Stomach (tissue), 4 donors: Measurements from ENCODE around the gene GM2A.

Source experiments
- EP300 ChIP-seq: sonication (generic); formaldehyde crosslinking; IDR thresholded peaks from one replicate; pipeline ENCODE4 v1.6.1; 2017; ENCODE audit warnings: antibody characterized with exemption
- POLR2A ChIP-seq, 4 donors: fragments of 450-650 bp; IDR thresholded peaks; one replicate each; pipeline ENCODE4 v1.6.1; 2016; ENCODE audit warnings: antibody characterized with exemption in 4 of 4, control low read depth in 2 of 4, mild to moderate bottlenecking in 1 of 4, moderate library complexity in 1 of 4
- POLR2AphosphoS5 ChIP-seq, 3 donors: sonication (generic); formaldehyde crosslinking; IDR thresholded peaks; one replicate each; pipeline ENCODE4 v1.6.1; 2016; ENCODE audit warnings: antibody characterized with exemption in 3 of 3
- TF ChIP-seq, protein P1 (sequence below), 7 experiments: fragments of 450-650 bp in 4 of 7; fragments of 200-600 bp in 3 of 7; sonication (generic) in 3 of 7; IDR thresholded peaks; one replicate each; pipeline ENCODE4 v1.5.1; 2016 to 2019; ENCODE audit warnings: antibody characterized with exemption in 7 of 7, control low read depth in 2 of 7, mild to moderate bottlenecking in 1 of 7

GRCh38 chr5:151227918-151228447, 25.0 kb upstream of the GM2A start:
- no peak for TF ChIP-seq POLR2A (IDR thresholded peaks at IDR 0.05)
- TF ChIP-seq, protein P1, sequence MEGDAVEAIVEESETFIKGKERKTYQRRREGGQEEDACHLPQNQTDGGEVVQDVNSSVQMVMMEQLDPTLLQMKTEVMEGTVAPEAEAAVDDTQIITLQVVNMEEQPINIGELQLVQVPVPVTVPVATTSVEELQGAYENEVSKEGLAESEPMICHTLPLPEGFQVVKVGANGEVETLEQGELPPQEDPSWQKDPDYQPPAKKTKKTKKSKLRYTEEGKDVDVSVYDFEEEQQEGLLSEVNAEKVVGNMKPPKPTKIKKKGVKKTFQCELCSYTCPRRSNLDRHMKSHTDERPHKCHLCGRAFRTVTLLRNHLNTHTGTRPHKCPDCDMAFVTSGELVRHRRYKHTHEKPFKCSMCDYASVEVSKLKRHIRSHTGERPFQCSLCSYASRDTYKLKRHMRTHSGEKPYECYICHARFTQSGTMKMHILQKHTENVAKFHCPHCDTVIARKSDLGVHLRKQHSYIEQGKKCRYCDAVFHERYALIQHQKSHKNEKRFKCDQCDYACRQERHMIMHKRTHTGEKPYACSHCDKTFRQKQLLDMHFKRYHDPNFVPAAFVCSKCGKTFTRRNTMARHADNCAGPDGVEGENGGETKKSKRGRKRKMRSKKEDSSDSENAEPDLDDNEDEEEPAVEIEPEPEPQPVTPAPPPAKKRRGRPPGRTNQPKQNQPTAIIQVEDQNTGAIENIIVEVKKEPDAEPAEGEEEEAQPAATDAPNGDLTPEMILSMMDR (IDR thresholded peaks at IDR 0.05), result no peak
- TF ChIP-seq EP300, result no peak
- no peak for TF ChIP-seq POLR2AphosphoS5 (IDR thresholded peaks at IDR 0.05)
